Upper lobe of right lung (tissue), 1 donor: ENCODE results near the gene DVL3. TPM values are rescaled to one million over a fixed set of nuclear protein-coding genes. Genes with fewer than 3 reads are reported as not detected.
A peak's percentile ranks its signal among the peaks of the same experiment; 100 is the strongest.

Experiments
- ATAC-seq: fragments of 200-7000 bp; cut with Tn5 transposase; one replicate; pipeline ENCODE4 v1.9.1; 2020; ENCODE audit warnings: mild to moderate bottlenecking, moderate library complexity
- DNase-seq: peaks from one replicate; pipeline ENCODE4 v3.0.0-alpha.2; 2020
- H3K27ac ChIP-seq: fragments of 200-600 bp; one replicate; pipeline ENCODE4 v1.8.0; 2022
- H3K27me3 ChIP-seq: fragments of 200-600 bp; one replicate; pipeline ENCODE4 v1.8.0; 2022; ENCODE audit warnings: mild to moderate bottlenecking
- H3K36me3 ChIP-seq: fragments of 200-600 bp; one replicate; pipeline ENCODE4 v1.8.0; 2022
- H3K4me1 ChIP-seq: fragments of 200-600 bp; one replicate; pipeline ENCODE4 v1.8.0; 2022
- H3K4me3 ChIP-seq: fragments of 200-600 bp; one replicate; pipeline ENCODE4 v1.8.0; 2022; ENCODE audit warnings: mild to moderate bottlenecking
- H3K9me3 ChIP-seq: fragments of 200-600 bp; one replicate; pipeline ENCODE4 v1.8.0; 2022
- intact Hi-C: fragments of 100-400 bp; cut with DNase I; formaldehyde crosslinking; loops from one replicate; pipeline ENCODE4 v1.11.0; 2022
- total RNA-seq: library from RNA; stranded (reverse); fragmentation: NEBNext Ultra II Directional; extraction: Animal tissue kit (Norgen Biotek cat#: 25700); gene quantifications from one replicate; pipeline ENCODE4 v1.2.1, GENCODE V29; 2021
- TF ChIP-seq, protein P1 (sequence below): fragments of 200-600 bp; IDR thresholded peaks from one replicate; pipeline ENCODE4 v1.8.0; 2022; ENCODE audit warnings: antibody characterized with exemption
- donor health status: DM: no; HTN: yes; CAD: no; lungs with severe emphysema.

The DVL3 gene
- total RNA-seq, 1 donor from 2014 or later, result 54.1 TPM

DNA sequence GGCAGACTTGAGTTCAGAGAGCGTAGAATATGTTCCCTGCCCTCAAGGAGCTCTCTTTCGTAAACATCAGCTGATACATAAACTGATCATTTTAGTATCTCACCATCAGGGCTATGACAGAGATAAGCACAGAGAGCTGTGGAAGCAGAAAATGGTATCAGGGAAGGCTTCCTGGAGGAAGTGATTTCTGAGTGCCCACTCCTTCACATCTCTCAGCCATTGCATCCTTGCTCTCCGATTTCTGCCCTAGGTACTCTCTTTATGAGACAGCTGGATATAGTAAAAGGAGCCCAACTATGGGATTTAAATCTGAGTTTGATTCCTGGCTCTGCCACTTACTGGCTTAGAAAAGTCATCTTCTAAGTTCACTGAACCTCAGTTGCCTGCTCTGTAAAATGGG lies 10.4 kb downstream of the DVL3 start:
- peaks cover 20% of the 10 kb centered on the region for H3K4me1 ChIP-seq
- ATAC-seq, result no peak
- TF ChIP-seq, protein P1, sequence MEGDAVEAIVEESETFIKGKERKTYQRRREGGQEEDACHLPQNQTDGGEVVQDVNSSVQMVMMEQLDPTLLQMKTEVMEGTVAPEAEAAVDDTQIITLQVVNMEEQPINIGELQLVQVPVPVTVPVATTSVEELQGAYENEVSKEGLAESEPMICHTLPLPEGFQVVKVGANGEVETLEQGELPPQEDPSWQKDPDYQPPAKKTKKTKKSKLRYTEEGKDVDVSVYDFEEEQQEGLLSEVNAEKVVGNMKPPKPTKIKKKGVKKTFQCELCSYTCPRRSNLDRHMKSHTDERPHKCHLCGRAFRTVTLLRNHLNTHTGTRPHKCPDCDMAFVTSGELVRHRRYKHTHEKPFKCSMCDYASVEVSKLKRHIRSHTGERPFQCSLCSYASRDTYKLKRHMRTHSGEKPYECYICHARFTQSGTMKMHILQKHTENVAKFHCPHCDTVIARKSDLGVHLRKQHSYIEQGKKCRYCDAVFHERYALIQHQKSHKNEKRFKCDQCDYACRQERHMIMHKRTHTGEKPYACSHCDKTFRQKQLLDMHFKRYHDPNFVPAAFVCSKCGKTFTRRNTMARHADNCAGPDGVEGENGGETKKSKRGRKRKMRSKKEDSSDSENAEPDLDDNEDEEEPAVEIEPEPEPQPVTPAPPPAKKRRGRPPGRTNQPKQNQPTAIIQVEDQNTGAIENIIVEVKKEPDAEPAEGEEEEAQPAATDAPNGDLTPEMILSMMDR, result no peak
- no peak overlapping the region for H3K27ac ChIP-seq
- H3K27me3 ChIP-seq, result no peaks in the 10 kb centered on the region
- no peaks in the 10 kb centered on the region for H3K9me3 ChIP-seq
- H3K36me3 ChIP-seq, result peaks cover 70% of the 10 kb centered on the region
- no peak overlapping the region for H3K4me3 ChIP-seq
- DNase-seq, result no peak
- intact Hi-C loops, result no loop called here

DNA sequence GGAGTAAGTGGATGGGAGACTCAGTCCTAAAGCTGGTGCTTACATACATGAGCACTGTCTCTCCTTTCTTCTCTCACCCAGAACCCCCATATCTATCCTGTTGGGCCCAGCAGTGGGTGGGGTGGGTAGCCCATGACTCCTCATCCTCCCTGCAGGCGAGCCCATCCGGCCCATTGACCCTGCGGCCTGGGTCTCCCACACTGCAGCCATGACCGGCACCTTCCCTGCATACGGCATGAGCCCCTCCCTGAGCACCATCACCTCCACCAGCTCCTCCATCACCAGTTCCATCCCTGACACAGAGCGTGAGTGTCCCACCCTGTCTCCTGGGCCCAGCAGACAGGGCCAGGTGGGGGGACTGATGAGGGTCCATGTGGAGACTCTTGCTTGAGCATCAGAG lies 11.5 kb downstream of the DVL3 start:
- peaks cover 9% of the 10 kb centered on the region for H3K4me1 ChIP-seq
- no peak for DNase-seq
- TF ChIP-seq, protein P1, result no peak
- H3K9me3 ChIP-seq, result no peaks in the 10 kb centered on the region
- no peaks in the 10 kb centered on the region for H3K27me3 ChIP-seq
- H3K4me3 ChIP-seq, result no peak overlapping the region
- no peak for ATAC-seq
- H3K27ac ChIP-seq, result no peak overlapping the region
- intact Hi-C loops, result no loop called here
- H3K36me3 ChIP-seq, result peaks cover 81% of the 10 kb centered on the region

DNA sequence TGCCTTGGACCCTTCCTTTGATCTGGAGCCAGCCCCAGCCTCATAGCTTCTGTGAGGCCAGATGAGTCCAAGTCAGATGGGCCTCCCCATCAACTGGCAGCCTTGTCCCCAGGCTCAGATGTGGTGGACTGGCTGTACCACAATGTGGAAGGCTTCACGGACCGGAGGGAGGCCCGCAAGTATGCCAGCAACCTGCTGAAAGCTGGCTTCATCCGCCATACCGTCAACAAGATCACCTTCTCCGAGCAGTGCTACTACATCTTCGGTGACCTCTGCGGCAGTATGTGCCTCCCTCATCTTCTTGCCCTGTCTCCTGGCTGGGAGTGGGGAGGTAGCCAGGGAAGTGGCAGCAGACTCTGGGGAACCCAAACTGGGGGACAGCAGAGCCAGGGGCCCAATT lies 12.6 kb downstream of the DVL3 start:
- peaks cover 89% of the 10 kb centered on the region for H3K36me3 ChIP-seq

DNA sequence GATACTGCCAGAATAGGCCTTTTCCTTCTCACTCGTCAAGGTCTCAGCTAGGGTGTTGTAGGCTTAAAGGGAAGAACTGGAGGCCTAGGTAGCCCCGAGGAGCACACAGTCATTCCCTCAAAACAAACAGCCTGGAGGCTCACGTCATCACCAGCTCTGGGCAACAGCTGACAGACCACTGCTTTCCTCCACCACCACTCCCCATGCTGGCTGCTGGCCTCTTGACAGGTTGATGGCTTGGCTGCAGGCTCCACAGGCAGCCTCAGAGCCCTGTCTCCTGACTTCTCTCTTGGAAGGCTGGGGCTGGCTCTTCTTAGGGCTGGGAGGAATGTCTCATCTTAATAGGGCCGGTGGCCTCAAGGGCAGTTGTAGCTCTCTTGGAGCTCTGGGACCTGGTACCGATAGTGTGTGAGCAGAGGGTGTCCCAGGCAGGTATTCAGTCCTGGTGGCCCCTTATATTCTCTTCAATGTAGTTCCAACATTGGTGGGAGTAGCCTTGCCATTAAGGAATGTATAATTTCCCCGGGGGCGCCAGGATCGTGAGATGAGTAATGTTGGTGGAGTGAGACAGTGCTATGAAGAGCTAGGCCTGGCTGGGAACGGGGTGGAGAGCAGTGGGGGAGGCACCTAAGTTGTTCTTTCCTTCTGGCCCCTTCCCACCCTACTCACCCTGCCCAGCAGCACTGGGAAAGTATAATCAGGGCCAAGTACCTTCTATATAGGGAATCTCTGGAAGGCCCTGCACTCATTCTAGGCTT lies 13.4 kb downstream of the DVL3 start:
- intact Hi-C loops, result no loop called here
- TF ChIP-seq, protein P1, result no peak
- no peaks in the 10 kb centered on the region for H3K27me3 ChIP-seq
- no peak for ATAC-seq
- DNase-seq, result no peak
- H3K4me1 ChIP-seq, result no peaks in the 10 kb centered on the region
- H3K9me3 ChIP-seq, result no peaks in the 10 kb centered on the region
- H3K27ac ChIP-seq, result no peak overlapping the region
- no peak overlapping the region for H3K4me3 ChIP-seq
- peaks cover 83% of the 10 kb centered on the region for H3K36me3 ChIP-seq

More for the DNA sequence above, 12.6 kb downstream of the DVL3 start:
- Histone ChIP-seq H3K4me1 (no peaks in the 10 kb centered on the region), H3K27me3 (no peaks in the 10 kb centered on the region), H3K9me3 (no peaks in the 10 kb centered on the region), H3K27ac (no peak overlapping the region), H3K4me3 (no peak overlapping the region)
- intact Hi-C loops, result no loop called here
- DNase-seq (no peak), ATAC-seq (no peak)
- TF ChIP-seq, protein P1, result no peak

DNA sequence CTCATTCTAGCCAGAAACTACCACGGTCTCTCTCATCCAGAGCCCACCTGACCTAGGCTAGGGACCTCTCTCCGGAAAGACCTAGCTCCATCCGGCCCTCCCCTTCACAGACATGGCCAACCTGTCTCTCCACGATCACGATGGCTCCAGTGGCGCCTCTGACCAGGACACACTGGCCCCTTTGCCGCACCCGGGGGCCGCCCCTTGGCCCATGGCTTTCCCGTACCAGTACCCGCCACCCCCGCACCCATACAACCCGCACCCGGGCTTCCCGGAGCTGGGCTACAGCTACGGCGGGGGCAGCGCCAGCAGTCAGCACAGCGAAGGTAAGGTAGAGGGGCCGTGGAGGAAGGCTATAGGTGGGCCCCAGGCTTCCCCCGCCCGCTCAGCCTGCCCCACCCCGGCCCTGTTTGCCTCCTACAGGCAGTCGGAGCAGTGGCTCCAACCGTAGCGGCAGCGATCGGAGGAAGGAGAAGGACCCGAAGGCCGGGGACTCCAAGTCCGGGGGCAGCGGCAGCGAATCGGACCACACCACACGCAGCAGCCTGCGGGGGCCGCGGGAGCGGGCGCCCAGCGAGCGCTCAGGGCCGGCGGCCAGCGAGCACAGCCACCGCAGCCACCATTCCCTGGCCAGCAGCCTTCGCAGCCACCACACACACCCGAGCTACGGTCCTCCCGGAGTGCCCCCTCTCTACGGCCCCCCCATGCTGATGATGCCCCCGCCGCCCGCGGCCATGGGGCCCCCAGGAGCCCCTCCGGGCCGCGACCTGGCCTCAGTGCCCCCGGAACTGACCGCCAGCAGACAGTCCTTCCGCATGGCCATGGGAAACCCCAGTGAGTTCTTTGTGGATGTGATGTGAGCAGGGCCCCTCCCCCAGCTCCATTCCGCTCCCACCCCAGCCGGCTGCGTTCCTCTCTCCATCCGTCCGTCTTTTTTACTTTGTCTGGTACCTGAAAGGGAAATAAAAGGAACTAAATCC lies 15.0 kb downstream of the DVL3 start:
- intact Hi-C loops, result no loop called here
- H3K36me3 ChIP-seq, result peaks cover 67% of the 10 kb centered on the region
- TF ChIP-seq, protein P1, result no peak
- ATAC-seq (no peak), DNase-seq (peak; percentile 60)
- H3K4me3 ChIP-seq, result no peak overlapping the region
- no peaks in the 10 kb centered on the region for H3K27me3 ChIP-seq
- no peak overlapping the region for H3K27ac ChIP-seq
- no peaks in the 10 kb centered on the region for H3K9me3 ChIP-seq
- peaks cover 6% of the 10 kb centered on the region for H3K4me1 ChIP-seq
